Heart left ventricle (tissue), 13 donors: ENCODE measurements around the gene PKP1.

Experiments used
- CTCF ChIP-seq, 12 donors: fragments of 200-600 bp; sonication (generic) in 4 of 12; IDR thresholded peaks; one replicate each; pipeline versions ENCODE4 v1.5.0 to v1.8.0; 2018 to 2022; ENCODE audit warnings: antibody characterized with exemption in 12 of 12, mild to moderate bottlenecking in 5 of 12
- POLR2A ChIP-seq, 2 donors: fragments of 450-650 bp; IDR thresholded peaks; one replicate each; pipeline ENCODE4 v1.6.1; 2017; ENCODE audit warnings: antibody characterized with exemption in 2 of 2, mild to moderate bottlenecking in 2 of 2, moderate library complexity in 2 of 2
- donor health status: ischemic (EF 13 %, LVEDD 7.1; RV severe dilation, severe dysfunction).
- donor health status: DM: no; HTN: yes; CAD: no.
- donor health status: DM: no; HTN: no; CAD: no.
- donor health status: ischemic (EF 25% LVEDD 6.9; RV normal size, moderate dysfunction).
- donor health status: ischemic (EF 25% LVEDD 5.7; RV mildly dilated, moderate dysfunction).
- donor health status: ischemic (EF 35%, LVEDD 5.7; RV mildly dilated, moderate dysfunction).
- donor health status: nonischemic (EF 11% LVEDD 7.7; RV severe dilation, severe dysfunction).
- donor health status: DM: yes; HTN: yes; CAD: no.
- donor health status: PGD.
- donor health status: ischemic (EF 29% LVEDD 5.4; RV normal size, mild dysfunction).
- donor health status: nonischemic (EF 23%, LVEDD 6.1; RV moderate dilation, normal function).

GRCh38 chr1:201335174-201335870, 52.0 kb downstream of the PKP1 start:
- no peak for TF ChIP-seq CTCF (IDR thresholded peaks at IDR 0.05)
- TF ChIP-seq POLR2A (IDR thresholded peaks at IDR 0.05) = no peak
